HG03439 (cell line): ENCODE results near the gene ZNF503.

Source experiments
- ATAC-seq: cut with Tn5 transposase; IDR thresholded peaks from one replicate; pipeline ENCODE4 v1.9.1; 2021; ENCODE audit warnings: mild to moderate bottlenecking, moderate library complexity; ENCODE audit not compliant: unreplicated experiment

ZNF503 gene

GRCh38 chr10:75358835-75359421 is 42.6 kb downstream of the ZNF503 start:
- no peak for ATAC-seq

DNA sequence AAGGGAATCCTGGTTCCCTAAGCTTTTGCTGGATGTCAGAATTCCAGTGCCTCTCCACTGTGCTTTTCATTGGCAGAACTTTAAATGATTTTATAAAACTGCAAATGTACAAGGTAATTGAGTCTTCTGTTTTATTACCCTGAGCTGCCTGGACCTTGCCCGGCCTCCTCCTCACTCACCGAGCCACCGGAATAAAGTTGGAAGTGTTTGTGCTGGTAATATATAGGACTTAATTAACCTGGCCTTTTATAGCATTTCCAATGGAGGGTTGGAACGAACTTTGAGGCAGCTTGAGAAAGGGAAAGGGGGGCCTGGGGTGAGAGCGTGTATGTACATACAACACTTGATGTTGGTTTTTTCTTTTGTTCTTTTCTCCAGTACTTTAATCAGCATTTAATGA is 43.4 kb downstream of the ZNF503 start:
- no peak for ATAC-seq

- no peak for ATAC-seq
Measured at GRCh38 chr10:75357500-75357899, 44.1 kb downstream of the ZNF503 start.

- no peak for ATAC-seq
Measured at GRCh38 chr10:75356484-75356883, 45.1 kb downstream of the ZNF503 start.

DNA sequence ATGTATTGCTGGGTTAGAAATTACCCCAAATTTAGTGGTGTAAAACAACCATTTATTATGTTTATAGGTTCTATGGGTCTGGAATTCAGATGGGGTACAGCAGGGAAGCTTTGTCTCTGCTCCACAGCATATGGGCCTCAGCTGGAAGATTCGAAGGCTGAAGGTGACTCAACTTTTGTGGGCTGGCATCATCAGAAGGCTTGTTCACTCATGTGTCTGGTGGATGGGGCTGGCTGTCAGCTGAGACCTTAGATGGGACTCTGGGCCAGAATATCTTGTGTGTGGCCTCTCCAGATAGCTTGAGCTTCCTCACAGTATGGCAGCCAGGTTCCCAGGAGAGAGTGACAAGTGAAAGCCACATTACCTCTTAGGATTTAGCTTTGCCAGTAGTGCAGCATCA is 45.9 kb downstream of the ZNF503 start:
- ATAC-seq: no peak

DNA sequence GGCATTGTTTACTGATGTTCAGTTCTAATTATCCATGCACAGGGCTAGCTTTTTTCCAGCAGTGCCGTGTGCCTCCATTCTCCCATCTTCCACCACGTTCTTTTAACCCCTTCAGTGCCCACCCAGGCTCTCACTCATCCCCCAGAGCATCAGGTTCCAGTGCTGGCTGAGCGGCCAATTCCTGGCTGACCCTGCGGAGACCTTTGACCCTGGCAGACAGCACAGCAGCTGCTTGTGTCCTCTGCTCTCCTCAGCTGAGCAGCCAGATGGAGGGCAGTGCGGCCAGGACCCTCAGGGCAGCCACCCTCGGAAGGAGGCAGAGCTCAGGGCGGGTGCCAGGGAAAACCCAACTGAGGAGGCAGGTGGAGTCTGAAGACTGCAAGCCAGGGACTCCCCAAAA is 48.4 kb downstream of the ZNF503 start:
- no peak for ATAC-seq

DNA sequence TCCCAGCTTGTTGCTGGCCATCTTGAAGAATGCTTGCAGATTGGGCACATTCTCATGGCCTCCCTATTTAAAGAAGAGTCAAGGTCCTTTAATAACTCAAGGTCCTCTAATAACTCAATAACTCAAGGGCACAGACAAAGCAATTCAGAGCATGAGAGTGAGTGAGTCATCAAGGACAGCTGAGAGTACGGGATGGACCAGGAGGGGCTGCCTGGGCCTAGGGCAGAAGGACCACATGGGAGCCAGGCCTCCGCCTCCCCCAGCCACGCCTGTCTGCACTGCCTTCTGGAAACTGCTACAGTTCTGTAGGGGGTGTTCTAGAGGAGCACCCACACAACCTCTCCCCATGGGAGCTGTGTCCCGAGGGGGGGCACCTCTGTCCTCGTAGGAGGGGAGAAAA is 48.9 kb downstream of the ZNF503 start:
- ATAC-seq: no peak

DNA sequence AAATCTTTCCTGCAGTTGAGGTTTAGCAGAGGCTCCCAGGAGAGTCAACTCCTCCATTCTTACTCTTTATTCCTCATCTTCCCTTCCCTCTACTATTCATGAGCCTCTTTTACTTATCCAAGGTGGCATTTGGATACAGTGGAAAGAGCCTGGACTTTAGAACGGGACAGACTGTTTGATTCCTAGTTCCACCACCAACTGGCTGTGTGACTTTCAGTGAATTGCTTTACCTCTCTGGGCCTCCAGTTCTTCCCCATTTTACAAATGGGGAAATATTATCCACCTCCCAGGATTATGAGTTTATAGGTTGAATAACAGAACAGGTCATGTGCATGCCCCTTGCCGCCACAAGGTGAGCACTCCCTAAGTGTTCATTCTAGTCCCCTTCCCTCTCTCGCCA is 49.9 kb downstream of the ZNF503 start:
- no peak for ATAC-seq

GRCh38 chr10:75350791-75351190 is 50.8 kb downstream of the ZNF503 start:
- ATAC-seq: no peak
